Neural cell (in vitro differentiated cells): Measurements from ENCODE around the gene TUBA1B. TPM values are rescaled to one million over a fixed set of nuclear protein-coding genes. Genes with fewer than 3 reads are reported as not detected.

Experiments
- H2AFZ ChIP-seq: fragments of 200-600, 300-800 bp; sonication (generic), shearing (Covaris generic); 2 replicates; pipeline ENCODE4 v1.6.0; 2014; ENCODE audit warnings: low read depth, mild to moderate bottlenecking, antibody characterized with exemption, low read length, moderate library complexity
- H3F3A ChIP-seq: fragments of 200-600 bp; shearing (Covaris generic); 2 replicates; pipeline ENCODE4 v1.6.1; 2016; ENCODE audit warnings: mild to moderate bottlenecking, moderate library complexity, mixed read lengths, antibody characterized with exemption, low read length; ENCODE audit not compliant: insufficient read depth, poor library complexity, severe bottlenecking
- H3K27ac ChIP-seq: fragments of 200-600, 300-800 bp; sonication (generic), shearing (Covaris generic); 2 replicates; pipeline ENCODE4 v1.5.1; 2014; ENCODE audit warnings: mild to moderate bottlenecking, low read length, moderate library complexity
- H3K27me3 ChIP-seq: fragments of 300-800, 200-600 bp; sonication (generic), shearing (Covaris generic); 2 replicates; pipeline ENCODE4 v1.6.0; 2014; ENCODE audit warnings: mild to moderate bottlenecking, low read depth, low read length, moderate library complexity; ENCODE audit not compliant: insufficient read depth
- H3K36me3 ChIP-seq: fragments of 300-800, 200-600 bp; sonication (generic), shearing (Covaris generic); 2 replicates; pipeline ENCODE4 v1.5.1; 2014; ENCODE audit warnings: mild to moderate bottlenecking, antibody characterized with exemption, low read length, moderate library complexity; ENCODE audit not compliant: insufficient read depth
- H3K4me2 ChIP-seq: fragments of 300-800, 200-600 bp; sonication (generic), shearing (Covaris generic); 2 replicates; pipeline ENCODE4 v1.6.0; 2014; ENCODE audit warnings: mild to moderate bottlenecking, low read length
- H3K4me3 ChIP-seq: fragments of 300-800, 200-600 bp; sonication (generic), shearing (Covaris generic); 2 replicates; pipeline ENCODE4 v1.5.1; 2014; ENCODE audit warnings: mild to moderate bottlenecking, low read length, moderate library complexity
- H3K79me2 ChIP-seq: fragments of 200-600 bp; shearing (Covaris generic); replicated peaks from 2 replicates; pipeline ENCODE4 v1.6.0; 2014; ENCODE audit warnings: mild to moderate bottlenecking, low read length, moderate library complexity; ENCODE audit not compliant: insufficient read depth
- H3K9ac ChIP-seq: fragments of 300-800, 200-600 bp; sonication (generic), shearing (Covaris generic); 2 replicates; pipeline ENCODE4 v1.6.1; 2016; ENCODE audit warnings: mild to moderate bottlenecking, low read length, mixed read lengths
- H3K9me2 ChIP-seq: fragments of 200-600 bp; shearing (Covaris generic); 2 replicates; pipeline ENCODE4 v1.6.1; 2016; ENCODE audit warnings: mild to moderate bottlenecking, low read length, mixed read lengths; ENCODE audit not compliant: insufficient read depth
- H3K9me3 ChIP-seq: fragments of 200-600, 300-800 bp; sonication (generic), shearing (Covaris generic); 2 replicates; pipeline ENCODE4 v1.6.1; 2016; ENCODE audit warnings: mild to moderate bottlenecking, mixed run types, low read length, moderate library complexity, mixed read lengths
- H4K20me1 ChIP-seq: fragments of 200-600 bp; shearing (Covaris generic); 2 replicates; pipeline ENCODE4 v1.6.1; 2016; ENCODE audit warnings: mild to moderate bottlenecking, mixed run types; ENCODE audit not compliant: insufficient read depth
- EP300 ChIP-seq: fragments of 450-650 bp; conservative IDR thresholded peaks from 2 replicates; pipeline ENCODE4 v1.6.1; 2014; ENCODE audit warnings: antibody characterized with exemption, mild to moderate bottlenecking, moderate library complexity; ENCODE audit not compliant: poor library complexity, severe bottlenecking
- EZH2 ChIP-seq: fragments of 200-600, 300-800 bp; shearing (Covaris generic), sonication (generic); IDR thresholded peaks from 2 replicates; pipeline ENCODE4 v1.6.1; 2014; ENCODE audit warnings: antibody characterized with exemption, low read length, borderline replicate concordance, mild to moderate bottlenecking; ENCODE audit not compliant: insufficient read depth, poor library complexity, severe bottlenecking
- MXI1 ChIP-seq: fragments of 450-650 bp; conservative IDR thresholded peaks from 2 replicates; pipeline ENCODE4 v1.6.1; 2014; ENCODE audit warnings: antibody characterized with exemption, mild to moderate bottlenecking; ENCODE audit not compliant: poor library complexity, severe bottlenecking
- POLR2AphosphoS5 ChIP-seq: IDR thresholded peaks from 2 replicates; pipeline ENCODE4 v1.6.1; 2012
- RAD21 ChIP-seq: fragments of 450-650 bp; conservative IDR thresholded peaks from 2 replicates; pipeline ENCODE4 v1.6.1; 2014; ENCODE audit warnings: antibody characterized with exemption, mild to moderate bottlenecking, moderate library complexity
- SMC3 ChIP-seq: fragments of 450-650 bp; conservative IDR thresholded peaks from 2 replicates; pipeline ENCODE4 v1.6.1; 2014; ENCODE audit warnings: antibody characterized with exemption, mild to moderate bottlenecking, moderate library complexity; ENCODE audit not compliant: poor library complexity
- TAF1 ChIP-seq: IDR thresholded peaks from 2 replicates; pipeline ENCODE4 v1.6.1; 2012; ENCODE audit warnings: low read depth
- polyA minus RNA-seq: library from RNA; depleted of rRNA, polyadenylated mRNA; stranded (reverse); fragments of >200 nt; gene quantifications from 2 replicates; pipeline ENCODE4 v1.2.3, GENCODE V29; 2014
- polyA plus RNA-seq: library from polyadenylated mRNA; depleted of rRNA; stranded (reverse); fragments of >200 nt; gene quantifications from 2 replicates; pipeline ENCODE4 v1.2.3, GENCODE V29; 2014
- TF ChIP-seq, protein P1 (sequence below): fragments of 450-650 bp; IDR thresholded peaks from 2 replicates; pipeline ENCODE4 v1.5.1; 2014; ENCODE audit warnings: antibody characterized with exemption, mild to moderate bottlenecking, moderate library complexity; ENCODE audit not compliant: poor library complexity, severe bottlenecking
- TF ChIP-seq, protein P2 (sequence below): IDR thresholded peaks from 2 replicates; pipeline ENCODE4 v1.6.1; 2012; ENCODE audit warnings: borderline replicate concordance

Gene TUBA1B
- polyA plus RNA-seq (573 and 605 TPM in 2 replicates), polyA minus RNA-seq (371 and 430 TPM in 2 replicates)

DNA sequence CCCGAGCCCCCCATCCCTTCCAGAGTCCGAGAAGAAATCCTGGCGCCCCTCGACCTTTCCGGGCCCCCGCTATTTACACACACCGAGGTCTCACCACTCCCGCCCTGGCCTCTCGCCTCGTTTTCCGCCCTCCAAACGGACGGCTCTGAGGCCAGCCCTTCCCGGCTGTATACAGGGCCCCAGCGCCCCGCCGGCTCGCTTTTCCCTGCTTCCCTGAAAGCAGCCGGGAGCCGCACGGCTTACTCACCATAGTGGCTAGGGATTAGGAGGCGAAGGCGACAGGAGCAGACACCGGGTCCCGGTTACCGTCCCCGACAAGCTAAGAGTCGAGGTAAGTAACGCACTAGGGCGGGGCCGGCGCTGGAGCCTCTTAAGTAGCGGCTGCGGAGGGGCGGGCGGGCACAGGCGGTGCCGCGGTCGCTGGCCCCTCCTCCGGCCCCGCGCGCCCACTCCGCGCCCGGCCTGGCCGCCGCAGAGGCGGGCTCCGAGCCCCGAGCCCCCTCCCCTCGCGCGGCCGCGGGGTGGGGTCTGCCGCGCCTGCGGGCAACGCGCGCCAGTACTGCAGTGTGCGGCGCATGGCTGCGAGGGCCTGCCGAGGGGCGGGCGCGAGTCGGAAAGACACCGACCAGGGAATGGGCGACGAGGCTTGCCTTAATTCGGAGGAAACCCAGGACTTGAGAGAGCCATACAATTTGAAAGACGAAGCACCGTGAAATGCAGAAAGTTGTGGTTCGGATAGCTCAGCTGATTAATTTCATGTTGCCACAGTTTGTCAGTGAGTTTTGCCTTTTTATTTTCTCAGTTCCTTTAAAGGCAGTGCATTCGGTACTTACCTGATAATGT, at the start of gene TUBA1B:
Gene TUBA1B (minus strand): TSS at position 345 of the 843 bp plus-strand sequence. CDS start 95 bp downstream, at position 250.
- Histone ChIP-seq H3K4me2 (peak within 1 kb of the TSS; percentile 92), H3K9me2 (no peaks in the 10 kb centered on the region), H3K27ac (peak within 1 kb of the TSS; percentile 98), H2AFZ (peak within 1 kb of the TSS; percentile 93), H3K27me3 (no peaks in the 10 kb centered on the region), H3K36me3 (peaks cover 11% of the 10 kb centered on the region), H3K9ac (peak within 1 kb of the TSS; percentile 97), H3K4me3 (peak within 1 kb of the TSS; percentile 99), H3K9me3 (no peaks in the 10 kb centered on the region), H3F3A (peaks cover 7% of the 10 kb centered on the region), H3K79me2 (peaks cover 23% of the 10 kb centered on the region), H4K20me1 (peaks cover 2% of the 10 kb centered on the region)
- TF ChIP-seq MXI1 = peak; percentile 79
- peak; percentile 10 for TF ChIP-seq SMC3
- peak; percentile 57 for TF ChIP-seq TAF1
- TF ChIP-seq, protein P1, sequence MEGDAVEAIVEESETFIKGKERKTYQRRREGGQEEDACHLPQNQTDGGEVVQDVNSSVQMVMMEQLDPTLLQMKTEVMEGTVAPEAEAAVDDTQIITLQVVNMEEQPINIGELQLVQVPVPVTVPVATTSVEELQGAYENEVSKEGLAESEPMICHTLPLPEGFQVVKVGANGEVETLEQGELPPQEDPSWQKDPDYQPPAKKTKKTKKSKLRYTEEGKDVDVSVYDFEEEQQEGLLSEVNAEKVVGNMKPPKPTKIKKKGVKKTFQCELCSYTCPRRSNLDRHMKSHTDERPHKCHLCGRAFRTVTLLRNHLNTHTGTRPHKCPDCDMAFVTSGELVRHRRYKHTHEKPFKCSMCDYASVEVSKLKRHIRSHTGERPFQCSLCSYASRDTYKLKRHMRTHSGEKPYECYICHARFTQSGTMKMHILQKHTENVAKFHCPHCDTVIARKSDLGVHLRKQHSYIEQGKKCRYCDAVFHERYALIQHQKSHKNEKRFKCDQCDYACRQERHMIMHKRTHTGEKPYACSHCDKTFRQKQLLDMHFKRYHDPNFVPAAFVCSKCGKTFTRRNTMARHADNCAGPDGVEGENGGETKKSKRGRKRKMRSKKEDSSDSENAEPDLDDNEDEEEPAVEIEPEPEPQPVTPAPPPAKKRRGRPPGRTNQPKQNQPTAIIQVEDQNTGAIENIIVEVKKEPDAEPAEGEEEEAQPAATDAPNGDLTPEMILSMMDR = no peak
- no peak for TF ChIP-seq EP300
- TF ChIP-seq EZH2 = no peak
- TF ChIP-seq, protein P2, sequence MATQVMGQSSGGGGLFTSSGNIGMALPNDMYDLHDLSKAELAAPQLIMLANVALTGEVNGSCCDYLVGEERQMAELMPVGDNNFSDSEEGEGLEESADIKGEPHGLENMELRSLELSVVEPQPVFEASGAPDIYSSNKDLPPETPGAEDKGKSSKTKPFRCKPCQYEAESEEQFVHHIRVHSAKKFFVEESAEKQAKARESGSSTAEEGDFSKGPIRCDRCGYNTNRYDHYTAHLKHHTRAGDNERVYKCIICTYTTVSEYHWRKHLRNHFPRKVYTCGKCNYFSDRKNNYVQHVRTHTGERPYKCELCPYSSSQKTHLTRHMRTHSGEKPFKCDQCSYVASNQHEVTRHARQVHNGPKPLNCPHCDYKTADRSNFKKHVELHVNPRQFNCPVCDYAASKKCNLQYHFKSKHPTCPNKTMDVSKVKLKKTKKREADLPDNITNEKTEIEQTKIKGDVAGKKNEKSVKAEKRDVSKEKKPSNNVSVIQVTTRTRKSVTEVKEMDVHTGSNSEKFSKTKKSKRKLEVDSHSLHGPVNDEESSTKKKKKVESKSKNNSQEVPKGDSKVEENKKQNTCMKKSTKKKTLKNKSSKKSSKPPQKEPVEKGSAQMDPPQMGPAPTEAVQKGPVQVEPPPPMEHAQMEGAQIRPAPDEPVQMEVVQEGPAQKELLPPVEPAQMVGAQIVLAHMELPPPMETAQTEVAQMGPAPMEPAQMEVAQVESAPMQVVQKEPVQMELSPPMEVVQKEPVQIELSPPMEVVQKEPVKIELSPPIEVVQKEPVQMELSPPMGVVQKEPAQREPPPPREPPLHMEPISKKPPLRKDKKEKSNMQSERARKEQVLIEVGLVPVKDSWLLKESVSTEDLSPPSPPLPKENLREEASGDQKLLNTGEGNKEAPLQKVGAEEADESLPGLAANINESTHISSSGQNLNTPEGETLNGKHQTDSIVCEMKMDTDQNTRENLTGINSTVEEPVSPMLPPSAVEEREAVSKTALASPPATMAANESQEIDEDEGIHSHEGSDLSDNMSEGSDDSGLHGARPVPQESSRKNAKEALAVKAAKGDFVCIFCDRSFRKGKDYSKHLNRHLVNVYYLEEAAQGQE = peak; percentile 91
- TF ChIP-seq POLR2AphosphoS5 = peak; percentile 95
- peak; percentile 23 for TF ChIP-seq RAD21

DNA sequence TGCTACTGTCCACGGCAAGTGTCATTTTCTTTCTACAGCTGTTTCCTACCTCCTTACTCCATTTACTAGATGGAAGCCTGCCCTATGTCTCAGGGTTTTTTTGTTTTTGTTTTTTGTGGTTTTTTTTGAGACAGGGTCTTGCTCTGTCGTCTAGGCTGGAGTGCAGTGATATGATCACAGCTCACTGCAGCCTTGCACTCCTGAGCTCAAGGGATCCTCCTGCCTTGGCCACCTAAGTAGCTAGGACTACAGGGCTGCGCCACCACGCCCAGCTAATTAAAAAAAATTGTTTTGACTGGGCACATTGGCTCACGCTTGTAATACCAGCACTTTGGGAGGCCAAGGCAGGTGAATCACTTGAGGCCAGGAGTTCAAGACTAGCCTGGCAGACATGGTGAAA, 43.0 kb upstream of the TUBA1B start:
- no peak overlapping the region for H3K27ac ChIP-seq
- H3K36me3 ChIP-seq = no peaks in the 10 kb centered on the region
- H3K9ac ChIP-seq = no peak overlapping the region
- no peak overlapping the region for H3K4me2 ChIP-seq
- no peak overlapping the region for H3K4me3 ChIP-seq
- no peak overlapping the region for H2AFZ ChIP-seq
- no peaks in the 10 kb centered on the region for H4K20me1 ChIP-seq
- no peaks in the 10 kb centered on the region for H3K9me3 ChIP-seq
- peaks cover 3% of the 10 kb centered on the region for H3K79me2 ChIP-seq
- H3F3A ChIP-seq = no peaks in the 10 kb centered on the region
- H3K27me3 ChIP-seq = no peaks in the 10 kb centered on the region
- H3K9me2 ChIP-seq = no peaks in the 10 kb centered on the region
- no peak for TF ChIP-seq MXI1
- TF ChIP-seq, protein P2 = no peak
